IPS-11a (cell line): ENCODE data around the gene ACVRL1.

Experiments
- H3K4me3 ChIP-seq: one replicate; pipeline ENCODE4 v1.5.1; 2013; ENCODE audit warnings: low read depth, low read length, control low read depth

The ACVRL1 gene

DNA sequence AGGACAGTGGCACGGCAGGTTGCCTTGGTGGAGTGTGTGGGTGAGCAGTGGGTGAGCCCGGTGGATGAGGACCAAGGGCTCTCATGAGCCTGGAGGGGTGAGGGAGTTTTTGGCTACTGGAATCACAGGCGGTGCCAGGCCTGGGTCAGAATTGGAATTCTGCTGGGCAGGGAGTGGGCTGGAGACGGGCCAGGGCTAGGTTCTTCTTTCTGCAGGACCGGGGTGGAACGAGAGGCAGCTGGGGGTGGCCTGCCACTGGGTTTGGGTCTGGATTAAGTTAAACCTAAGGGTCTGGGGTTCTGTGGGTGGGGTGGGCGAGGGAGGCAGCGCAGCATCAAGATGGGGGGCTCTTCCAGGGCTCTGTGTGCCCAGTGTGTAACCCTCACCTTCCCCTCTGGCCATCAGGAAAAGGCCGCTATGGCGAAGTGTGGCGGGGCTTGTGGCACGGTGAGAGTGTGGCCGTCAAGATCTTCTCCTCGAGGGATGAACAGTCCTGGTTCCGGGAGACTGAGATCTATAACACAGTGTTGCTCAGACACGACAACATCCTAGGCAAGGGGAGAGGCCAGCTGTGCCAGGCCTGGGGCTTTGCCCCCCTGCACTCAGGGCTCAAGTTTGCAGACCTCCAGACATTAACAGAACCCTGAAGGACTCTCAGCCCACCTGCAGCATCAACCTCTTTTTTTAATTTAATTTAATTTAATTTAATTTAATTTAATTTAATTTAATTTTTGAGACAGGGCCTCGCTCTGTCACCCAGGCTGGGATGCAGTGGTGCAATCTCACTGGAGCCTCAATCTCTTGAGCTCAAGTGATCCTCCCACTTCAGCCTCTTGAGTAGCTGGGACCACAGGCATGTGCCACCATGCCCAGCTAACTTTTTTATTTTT is 7.0 kb downstream of the ACVRL1 start:
- H3K4me3 ChIP-seq, result no peak overlapping the region

DNA sequence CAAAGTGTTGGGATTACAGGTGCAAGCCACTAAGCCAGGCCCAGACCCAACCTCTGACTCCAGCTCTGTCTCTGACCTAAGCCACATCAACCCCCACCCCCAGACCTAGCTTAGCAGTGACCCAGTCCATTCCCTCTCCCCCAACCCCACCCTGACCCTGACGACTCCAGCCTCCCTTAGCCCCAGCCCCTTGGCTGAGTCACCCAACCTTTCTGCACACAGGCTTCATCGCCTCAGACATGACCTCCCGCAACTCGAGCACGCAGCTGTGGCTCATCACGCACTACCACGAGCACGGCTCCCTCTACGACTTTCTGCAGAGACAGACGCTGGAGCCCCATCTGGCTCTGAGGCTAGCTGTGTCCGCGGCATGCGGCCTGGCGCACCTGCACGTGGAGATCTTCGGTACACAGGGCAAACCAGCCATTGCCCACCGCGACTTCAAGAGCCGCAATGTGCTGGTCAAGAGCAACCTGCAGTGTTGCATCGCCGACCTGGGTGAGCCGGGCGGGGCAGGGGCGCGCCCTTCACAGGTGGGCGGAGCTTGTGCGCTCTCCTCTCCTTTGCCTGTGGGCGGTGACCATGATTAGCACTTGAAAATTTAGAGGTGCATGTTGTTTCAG is 7.8 kb downstream of the ACVRL1 start:
- H3K4me3 ChIP-seq, result no peak overlapping the region

DNA sequence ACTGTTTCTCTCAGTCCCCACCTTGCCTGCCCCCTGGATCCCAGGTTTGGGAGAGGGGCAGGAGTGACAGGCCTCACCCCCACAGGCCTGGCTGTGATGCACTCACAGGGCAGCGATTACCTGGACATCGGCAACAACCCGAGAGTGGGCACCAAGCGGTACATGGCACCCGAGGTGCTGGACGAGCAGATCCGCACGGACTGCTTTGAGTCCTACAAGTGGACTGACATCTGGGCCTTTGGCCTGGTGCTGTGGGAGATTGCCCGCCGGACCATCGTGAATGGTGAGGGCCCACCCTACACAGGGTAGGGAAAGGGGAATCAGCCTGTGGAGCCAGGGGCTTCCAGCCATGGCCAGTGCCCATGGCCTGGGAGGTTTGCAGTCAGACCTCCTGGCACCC is 8.6 kb downstream of the ACVRL1 start:
- no peak overlapping the region for H3K4me3 ChIP-seq

DNA sequence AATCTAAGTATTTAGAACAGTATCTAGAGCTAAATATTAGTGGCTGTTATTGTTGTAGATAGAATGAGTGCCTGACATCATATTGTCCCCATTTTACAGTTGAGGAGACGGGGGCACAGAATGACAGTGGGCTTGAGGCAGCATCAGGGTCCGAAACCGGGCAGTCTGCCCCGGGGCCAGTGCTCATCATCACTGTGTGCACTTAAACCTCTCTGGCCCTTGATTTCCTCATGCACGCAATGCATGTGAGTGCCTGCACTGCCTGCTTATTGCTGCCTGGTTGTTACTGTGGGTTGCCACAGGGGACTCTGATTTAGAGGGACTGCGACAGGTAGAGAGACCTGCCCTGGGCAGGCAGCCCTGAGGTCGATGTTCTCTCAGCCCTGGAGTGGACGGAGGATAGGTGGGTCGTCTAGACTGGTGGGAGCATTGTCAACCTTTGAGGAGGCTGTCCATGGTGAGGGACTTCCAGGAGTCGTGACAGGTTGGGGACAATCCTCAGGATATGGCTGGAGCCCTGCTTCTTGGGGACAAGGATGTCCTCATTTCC is 9.8 kb downstream of the ACVRL1 start:
- no peak overlapping the region for H3K4me3 ChIP-seq

- no peak overlapping the region for H3K4me3 ChIP-seq
These were observed 10.6 kb downstream of the ACVRL1 start for GRCh38 chr12:51917746-51918453.

GRCh38 chr12:51920046-51920445 is 12.7 kb downstream of the ACVRL1 start:
- H3K4me3 ChIP-seq, result no peak overlapping the region

GRCh38 chr12:51921017-51921725 is 13.9 kb downstream of the ACVRL1 start:
- H3K4me3 ChIP-seq, result no peak overlapping the region

- H3K4me3 ChIP-seq, result no peak overlapping the region
These were observed 14.8 kb downstream of the ACVRL1 start for GRCh38 chr12:51922146-51922545.

DNA sequence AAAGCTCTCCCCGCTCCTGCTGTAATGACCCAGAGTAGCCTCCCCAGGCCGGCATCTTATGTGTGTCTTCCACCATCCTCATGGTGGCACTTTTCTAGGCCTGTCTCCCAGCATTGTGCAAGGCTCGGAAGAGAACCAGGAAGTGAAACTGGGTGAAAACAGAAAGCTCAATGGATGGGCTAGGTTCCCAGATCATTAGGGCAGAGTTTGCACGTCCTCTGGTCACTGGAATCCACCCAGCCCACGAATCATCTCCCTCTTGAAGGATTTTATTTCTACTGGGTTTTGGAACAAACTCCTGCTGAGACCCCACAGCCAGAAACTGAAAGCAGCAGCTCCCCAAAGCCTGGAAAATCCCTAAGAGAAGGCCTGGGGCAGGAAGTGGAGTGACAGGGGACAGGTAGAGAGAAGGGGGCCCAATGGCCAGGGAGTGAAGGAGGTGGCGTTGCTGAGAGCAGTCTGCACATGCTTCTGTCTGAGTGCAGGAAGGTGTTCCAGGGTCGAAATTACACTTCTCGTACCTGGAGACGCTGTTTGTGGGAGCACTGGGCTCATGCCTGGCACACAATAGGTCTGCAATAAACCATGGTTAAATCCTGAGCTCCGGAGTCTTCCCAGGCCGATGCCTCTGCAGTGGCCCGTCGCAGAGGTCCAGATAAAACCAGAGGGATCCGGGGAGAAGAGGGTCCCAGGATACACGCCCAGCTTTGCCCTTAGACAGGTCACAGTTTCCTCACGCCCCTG is 15.6 kb downstream of the ACVRL1 start:
- H3K4me3 ChIP-seq, result no peak overlapping the region

- H3K4me3 ChIP-seq, result no peak overlapping the region
These were observed 16.4 kb downstream of the ACVRL1 start for GRCh38 chr12:51923506-51924365.

DNA sequence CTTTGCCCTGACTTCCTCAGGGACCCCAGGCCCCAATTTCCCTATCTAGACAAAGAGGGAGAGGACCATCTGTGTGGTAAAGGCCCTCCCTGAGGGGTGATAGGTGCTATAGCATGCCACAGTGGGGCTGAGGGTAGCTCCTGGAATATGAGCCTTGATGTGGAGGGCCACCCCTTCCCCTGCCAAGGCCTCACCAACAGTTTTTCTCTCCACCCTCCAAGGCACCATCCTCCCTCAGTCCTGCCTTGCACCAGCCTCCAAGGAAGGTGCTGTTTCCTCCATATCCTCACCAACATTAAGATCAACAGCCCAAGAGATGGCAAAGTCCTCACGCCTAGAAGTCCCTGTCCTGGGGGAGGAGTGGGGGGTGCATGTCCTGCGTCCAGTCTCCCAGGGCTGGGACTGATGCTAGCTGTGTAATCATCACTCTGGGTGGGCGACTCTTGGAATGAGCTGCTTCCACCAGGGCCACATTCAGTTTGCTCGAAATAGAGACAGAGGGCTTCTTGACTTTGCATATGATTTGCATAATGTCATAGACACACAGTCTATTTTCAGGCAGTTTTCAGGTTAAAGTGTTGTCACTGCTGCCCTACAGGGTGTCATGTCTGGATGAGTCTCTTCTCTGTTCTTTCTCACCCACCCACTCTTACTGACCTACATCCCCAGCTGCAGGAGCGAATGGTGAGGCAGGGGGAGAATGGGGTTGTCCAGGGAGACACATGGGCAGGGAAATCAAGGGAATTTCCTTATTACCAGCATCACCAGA is 17.4 kb downstream of the ACVRL1 start:
- no peak overlapping the region for H3K4me3 ChIP-seq

DNA sequence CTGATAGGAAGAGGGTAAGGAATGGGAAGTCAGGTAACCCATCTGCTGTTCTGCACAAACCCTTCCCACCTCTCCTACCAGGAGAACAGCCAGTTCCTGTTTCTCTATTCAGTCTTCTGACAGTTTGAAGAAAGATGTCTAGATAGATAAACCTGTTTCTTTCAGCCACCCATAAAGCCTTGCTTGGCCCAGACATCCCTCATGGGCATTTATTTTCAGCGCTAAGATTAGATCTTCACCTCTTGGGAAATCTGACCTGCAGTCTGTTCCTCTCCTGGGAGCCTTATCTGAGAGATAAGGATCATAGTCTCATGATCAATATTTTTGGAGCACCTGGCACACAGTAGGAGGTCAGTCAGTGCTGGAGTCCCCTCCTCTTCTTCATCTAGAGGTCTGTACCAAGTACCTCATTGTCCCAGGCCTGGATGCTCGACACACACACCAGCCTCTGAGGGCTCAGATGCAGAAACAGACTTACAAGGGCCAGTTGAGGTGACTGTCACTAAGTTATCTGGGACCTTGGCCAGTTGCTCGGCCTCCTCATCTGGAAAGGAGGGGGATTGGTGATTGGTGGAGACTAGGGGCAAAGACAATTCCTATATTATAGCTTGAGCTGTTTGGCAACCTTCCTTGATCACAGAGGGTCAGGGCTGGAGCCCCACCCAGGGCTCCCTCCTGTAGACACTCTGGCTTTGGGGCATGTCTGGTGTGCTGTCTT is 18.2 kb downstream of the ACVRL1 start:
- H3K4me3 ChIP-seq, result no peak overlapping the region

- no peak overlapping the region for H3K4me3 ChIP-seq
These were observed 18.8 kb downstream of the ACVRL1 start for GRCh38 chr12:51926064-51926632.

DNA sequence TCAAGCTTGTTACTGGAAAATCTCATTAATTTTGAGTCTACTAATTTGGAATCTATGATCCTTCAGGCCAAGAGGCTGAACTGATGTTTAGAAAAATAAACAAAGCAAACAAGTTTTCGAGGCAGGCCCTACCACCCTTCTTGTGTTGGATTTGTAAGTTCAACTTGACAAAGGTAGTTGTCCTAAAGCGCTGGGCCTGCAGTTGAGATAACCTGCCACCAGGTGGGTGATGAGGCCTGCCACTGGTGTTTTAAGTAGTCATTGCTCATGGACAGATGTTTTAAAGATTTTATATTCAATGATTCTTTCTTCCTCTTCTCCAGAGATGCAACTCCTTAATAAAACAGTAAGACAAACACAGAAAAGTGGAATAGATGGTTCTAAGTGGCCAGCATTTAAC is 19.4 kb downstream of the ACVRL1 start:
- no peak overlapping the region for H3K4me3 ChIP-seq

DNA sequence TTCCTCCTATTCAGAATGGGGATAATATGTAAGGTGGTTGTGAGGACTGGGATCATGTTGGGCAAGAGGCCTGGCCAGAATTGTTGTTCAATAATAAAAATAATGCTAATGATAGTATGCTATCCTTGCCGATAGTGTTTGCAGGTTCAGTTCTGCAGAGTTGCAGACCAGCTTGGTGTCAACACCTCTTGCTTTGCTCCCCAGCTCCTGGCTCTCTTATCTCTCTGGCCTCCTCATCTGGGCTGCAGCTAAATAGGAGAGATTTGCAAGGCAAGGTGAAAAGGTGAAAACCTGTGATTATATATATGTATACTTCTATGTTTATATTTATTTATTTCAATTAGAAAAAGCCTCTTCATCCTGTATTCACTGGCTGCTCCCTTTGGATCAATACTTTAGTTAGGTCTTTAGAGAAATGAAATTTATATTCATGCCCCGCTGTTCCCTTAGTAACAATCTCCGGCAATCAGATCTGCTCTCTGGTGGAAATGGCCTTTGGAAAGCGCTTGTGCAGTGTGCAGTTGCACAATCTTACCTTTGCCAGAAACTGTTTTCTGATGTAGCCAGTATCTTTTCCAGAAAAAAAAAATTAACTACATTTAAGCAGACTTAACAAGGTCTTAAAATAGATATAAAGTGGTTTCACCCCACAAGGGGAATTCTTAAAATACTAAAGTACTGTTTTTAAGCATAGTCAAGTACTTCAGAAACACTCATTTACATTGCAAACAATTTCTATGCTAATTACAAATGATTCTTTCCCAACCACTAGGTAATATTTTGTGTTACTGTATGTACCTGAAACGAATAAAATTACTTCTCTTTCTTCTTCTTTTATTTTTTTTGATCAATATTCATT is 25.1 kb downstream of the ACVRL1 start:
- H3K4me3 ChIP-seq, result no peak overlapping the region

DNA sequence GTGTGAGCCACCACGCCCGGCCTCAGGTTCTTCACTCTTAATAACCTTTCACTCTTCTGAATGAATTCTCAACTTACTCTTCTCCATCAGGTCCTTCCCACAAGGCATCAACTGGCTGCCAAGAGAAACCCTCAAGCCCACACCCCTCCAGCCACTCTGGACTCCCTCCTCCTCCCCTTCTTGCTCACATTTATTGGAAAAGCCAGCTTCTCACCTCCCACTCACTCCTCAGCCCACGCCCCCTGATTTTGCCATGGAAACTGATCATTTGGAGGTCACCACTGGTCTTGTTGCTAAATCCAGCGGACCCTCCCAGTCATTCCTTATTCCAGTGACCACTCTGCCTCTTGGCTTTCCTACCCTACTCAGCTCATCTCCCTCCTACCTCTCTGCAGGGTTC is 26.8 kb downstream of the ACVRL1 start:
- H3K4me3 ChIP-seq, result no peak overlapping the region

DNA sequence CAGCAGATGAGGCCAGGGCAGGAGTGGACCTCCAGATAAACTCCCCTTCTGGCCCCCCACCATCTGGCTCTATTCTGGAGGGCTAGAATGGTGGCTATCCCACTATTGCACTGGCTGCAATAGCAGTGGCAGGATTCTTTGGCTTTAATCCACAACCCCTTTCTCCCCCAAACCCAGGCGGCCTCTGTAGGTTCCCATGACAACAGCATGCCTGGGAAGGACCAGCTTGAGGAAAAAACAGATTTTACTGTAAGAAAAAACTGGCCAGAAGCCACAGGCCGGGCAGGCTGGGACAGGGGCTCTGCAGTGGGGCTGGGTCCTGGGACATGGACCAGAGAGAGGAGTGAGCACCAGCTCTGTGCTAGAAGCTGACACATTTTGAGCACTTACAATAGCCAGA is 30.6 kb downstream of the ACVRL1 start:
- H3K4me3 ChIP-seq, result no peak overlapping the region
